ENCODE results near the gene CCR7. TPM values are rescaled to one million over a fixed set of nuclear protein-coding genes. Genes with fewer than 3 reads are reported as not detected.

The CCR7 gene
- total and polyA plus RNA-seq, 10 donors, result 29.0 to 79.1 (median 55.0) TPM

DNA sequence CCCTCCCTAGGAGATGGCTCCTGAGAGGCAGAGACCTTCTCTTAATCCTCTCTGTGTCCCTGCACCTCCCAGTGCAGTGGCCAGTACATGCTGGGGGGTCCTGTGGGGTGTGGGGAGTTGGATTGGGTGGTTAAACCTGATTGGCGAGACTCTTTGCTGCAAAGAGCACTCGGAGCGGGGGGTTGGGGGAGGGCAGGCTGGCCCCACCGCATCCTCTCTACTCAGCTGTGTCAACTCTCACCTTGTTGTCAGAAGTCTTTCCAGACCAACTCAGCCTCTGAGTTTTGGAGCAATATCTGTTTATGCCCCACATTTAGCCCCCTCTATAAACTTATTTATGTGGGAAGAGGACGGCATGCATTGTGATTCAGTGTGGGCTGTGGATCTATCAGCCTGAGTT is 42.4 kb upstream of the CCR7 start:
- intact Hi-C loops (cut with DNase I; ENCODE audit: low total_unique reads), result no loop called here
- Histone ChIP-seq H3K4me3 (no peak overlapping the region), H3K27ac (peak overlapping the region in 4 of 8 donors; percentile 46 to 77 (median 63)), H3K27me3 (replicated peaks in 1 of 7) (no peaks in the 10 kb centered on the region), H3K4me1 (peaks cover 0 to 86% (median 17%) of the 10 kb centered on the region in 6 donors), H3K36me3 (no peaks in the 10 kb centered on the region), H3K9me3 (no peaks in the 10 kb centered on the region)
- 74 to 94% (median 82%) methylated on average over 2 to 5 of the region's 5 CpGs for WGBS, 5 donors
- TF ChIP-seq POLR2A (IDR thresholded peaks at IDR 0.05) (no peak), POLR2AphosphoS5 (IDR thresholded peaks at IDR 0.05) (no peak)
- TF ChIP-seq, protein P1, sequence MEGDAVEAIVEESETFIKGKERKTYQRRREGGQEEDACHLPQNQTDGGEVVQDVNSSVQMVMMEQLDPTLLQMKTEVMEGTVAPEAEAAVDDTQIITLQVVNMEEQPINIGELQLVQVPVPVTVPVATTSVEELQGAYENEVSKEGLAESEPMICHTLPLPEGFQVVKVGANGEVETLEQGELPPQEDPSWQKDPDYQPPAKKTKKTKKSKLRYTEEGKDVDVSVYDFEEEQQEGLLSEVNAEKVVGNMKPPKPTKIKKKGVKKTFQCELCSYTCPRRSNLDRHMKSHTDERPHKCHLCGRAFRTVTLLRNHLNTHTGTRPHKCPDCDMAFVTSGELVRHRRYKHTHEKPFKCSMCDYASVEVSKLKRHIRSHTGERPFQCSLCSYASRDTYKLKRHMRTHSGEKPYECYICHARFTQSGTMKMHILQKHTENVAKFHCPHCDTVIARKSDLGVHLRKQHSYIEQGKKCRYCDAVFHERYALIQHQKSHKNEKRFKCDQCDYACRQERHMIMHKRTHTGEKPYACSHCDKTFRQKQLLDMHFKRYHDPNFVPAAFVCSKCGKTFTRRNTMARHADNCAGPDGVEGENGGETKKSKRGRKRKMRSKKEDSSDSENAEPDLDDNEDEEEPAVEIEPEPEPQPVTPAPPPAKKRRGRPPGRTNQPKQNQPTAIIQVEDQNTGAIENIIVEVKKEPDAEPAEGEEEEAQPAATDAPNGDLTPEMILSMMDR (IDR thresholded peaks at IDR 0.05 in 8 of 11, conservative IDR thresholded peaks at IDR 0.05 in 3 of 11), result no peak
- no peak for DNase-seq

DNA sequence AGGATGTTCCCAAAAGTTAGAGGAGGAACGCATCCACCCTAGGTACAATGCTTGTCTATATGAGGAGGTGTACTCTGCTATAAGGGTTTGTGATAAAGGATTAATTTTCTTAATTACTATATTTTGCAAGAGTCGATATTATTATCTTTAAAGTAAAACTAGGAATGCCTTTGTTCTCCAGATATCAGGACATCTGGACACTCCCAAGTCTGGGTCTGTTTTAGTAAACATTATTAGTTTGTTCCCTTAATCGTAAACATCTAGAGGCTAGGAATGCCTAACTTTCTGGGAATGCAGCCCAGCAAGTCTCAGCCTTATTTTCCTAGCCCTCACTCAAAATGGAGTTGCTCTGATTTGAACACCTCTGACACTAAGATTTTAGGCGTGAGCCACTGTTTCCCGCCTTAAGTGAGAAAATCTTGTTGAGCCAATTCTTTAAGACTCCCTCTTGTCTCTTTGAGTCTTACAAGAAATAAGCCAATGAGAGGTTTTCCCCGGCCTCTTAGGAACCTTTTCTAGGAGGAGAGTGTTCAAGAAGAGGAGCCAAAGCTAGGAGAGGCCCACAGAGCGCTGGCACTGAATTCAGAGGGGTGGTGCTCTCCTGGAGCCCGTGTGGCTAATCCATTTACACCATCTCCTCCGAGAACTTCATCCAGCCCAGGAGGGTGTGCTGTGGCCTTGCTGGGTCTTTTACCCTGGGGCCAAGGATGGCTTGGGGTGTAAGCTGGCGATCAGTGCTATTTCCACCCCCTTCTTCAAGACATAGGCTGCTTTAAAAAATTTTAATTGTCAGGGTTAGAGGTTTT is 41.5 kb upstream of the CCR7 start:
- intact Hi-C loops (cut with DNase I; ENCODE audit: low total_unique reads), result no loop called here
- no peaks in the 10 kb centered on the region for H3K27me3 ChIP-seq (replicated peaks in 1 of 7)
- peaks cover 0 to 85% (median 12%) of the 10 kb centered on the region in 6 donors for H3K4me1 ChIP-seq
- H3K27ac ChIP-seq, result peak overlapping the region in 4 of 8 donors; percentile 21 to 77 (median 63)
- no peaks in the 10 kb centered on the region for H3K9me3 ChIP-seq
- WGBS, 5 donors, result 76 to 92% (median 86%) methylated on average over 7 to 10 of the region's 10 CpGs
- TF ChIP-seq POLR2AphosphoS5 (IDR thresholded peaks at IDR 0.05), result no peak
- TF ChIP-seq, protein P1 (IDR thresholded peaks at IDR 0.05 in 8 of 11, conservative IDR thresholded peaks at IDR 0.05 in 3 of 11), result no peak
- TF ChIP-seq POLR2A (IDR thresholded peaks at IDR 0.05), result no peak
- H3K4me3 ChIP-seq, result no peak overlapping the region
- no peaks in the 10 kb centered on the region for H3K36me3 ChIP-seq
- DNase-seq, result no peak

DNA sequence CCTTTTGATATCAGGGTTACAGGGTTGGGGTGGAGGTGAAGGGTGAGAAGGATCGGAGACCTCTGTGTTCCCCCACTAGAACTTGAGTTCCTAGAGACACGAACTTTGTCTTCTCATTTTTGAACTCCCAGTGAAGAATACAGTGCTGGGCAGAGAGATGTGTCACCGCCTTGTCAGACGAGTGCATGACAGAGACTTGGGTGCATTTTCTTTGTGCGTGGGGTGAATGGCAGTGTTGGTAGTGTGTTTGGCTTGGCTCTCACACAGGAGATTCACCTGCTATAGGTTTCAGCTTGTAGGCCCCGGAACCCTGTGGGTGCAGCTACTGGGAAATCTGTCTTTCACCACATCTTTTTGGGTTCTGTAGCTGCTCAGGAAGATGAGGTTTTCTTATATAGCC is 40.0 kb upstream of the CCR7 start:
- no peak overlapping the region for H3K4me3 ChIP-seq
- H3K9me3 ChIP-seq, result no peaks in the 10 kb centered on the region
- TF ChIP-seq, protein P1 (IDR thresholded peaks at IDR 0.05 in 8 of 11, conservative IDR thresholded peaks at IDR 0.05 in 3 of 11), result no peak
- TF ChIP-seq POLR2AphosphoS5 (IDR thresholded peaks at IDR 0.05) (no peak), POLR2A (IDR thresholded peaks at IDR 0.05) (no peak)
- peak overlapping the region in 4 of 8 donors; percentile 8 to 77 (median 56) for H3K27ac ChIP-seq
- H3K36me3 ChIP-seq, result no peaks in the 10 kb centered on the region
- H3K27me3 ChIP-seq (replicated peaks in 1 of 7), result no peaks in the 10 kb centered on the region
- 79 to 92% (median 87%) methylated on average over 6 of the region's 6 CpGs for WGBS, 5 donors
- peaks cover 0 to 89% (median 14%) of the 10 kb centered on the region in 6 donors for H3K4me1 ChIP-seq
- intact Hi-C loops (cut with DNase I; ENCODE audit: low total_unique reads), result no loop called here
- peak; percentile 57 for DNase-seq

DNA sequence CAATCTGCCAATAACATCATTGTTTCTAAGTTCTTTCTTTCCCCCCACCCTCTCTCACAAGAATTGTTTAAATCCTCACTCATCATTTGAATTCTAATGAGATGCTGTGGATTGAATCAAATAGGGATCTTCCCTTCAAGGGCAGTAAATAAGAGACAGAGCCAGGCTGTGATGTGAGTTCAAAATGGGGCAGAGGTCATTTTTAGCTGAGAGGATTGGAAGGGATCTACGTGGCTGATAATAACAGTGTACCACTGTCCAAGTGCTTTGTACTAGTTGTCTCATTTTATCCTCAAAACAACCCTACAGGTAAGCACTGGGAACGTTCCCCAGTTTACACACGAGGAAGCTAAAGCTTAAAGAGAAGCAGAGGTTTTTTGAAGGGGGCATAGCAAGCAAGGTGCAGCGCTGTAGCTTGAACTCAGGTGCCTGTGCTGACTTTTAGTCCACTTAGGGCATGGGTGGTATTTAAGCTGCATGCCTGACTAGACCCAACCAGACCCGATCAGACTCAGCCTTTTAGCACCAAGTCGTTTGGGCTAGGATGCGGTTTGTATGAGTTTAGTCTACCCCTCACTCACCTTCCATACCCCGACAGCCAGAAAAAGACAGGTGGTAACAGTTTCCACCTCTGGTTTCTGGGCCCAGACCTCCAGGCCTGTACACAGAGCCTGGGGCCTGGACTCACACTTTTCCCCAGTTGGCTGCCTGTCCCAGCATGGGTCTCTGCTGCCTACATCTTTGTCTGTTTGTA is 39.2 kb upstream of the CCR7 start:
- WGBS, 5 donors, result 86 to 92% (median 89%) methylated on average over 8 of the region's 8 CpGs
- Histone ChIP-seq H3K36me3 (no peaks in the 10 kb centered on the region), H3K27ac (peak overlapping the region in 4 of 8 donors; percentile 8 to 77 (median 56)), H3K4me3 (no peak overlapping the region), H3K27me3 (replicated peaks in 1 of 7) (no peaks in the 10 kb centered on the region), H3K4me1 (peaks cover 0 to 90% (median 17%) of the 10 kb centered on the region in 6 donors), H3K9me3 (no peaks in the 10 kb centered on the region)
- TF ChIP-seq POLR2AphosphoS5 (IDR thresholded peaks at IDR 0.05), result no peak
- TF ChIP-seq, protein P1 (IDR thresholded peaks at IDR 0.05 in 8 of 11, conservative IDR thresholded peaks at IDR 0.05 in 3 of 11), result no peak
- no peak for TF ChIP-seq POLR2A (IDR thresholded peaks at IDR 0.05)
- intact Hi-C loops (cut with DNase I; ENCODE audit: low total_unique reads), result no loop called here
- no peak for DNase-seq

All from spleen (tissue), 11 donors.